B cell (primary cell): ENCODE measurements around the gene LPIN3. TPM values are rescaled to one million over a fixed set of nuclear protein-coding genes. Genes with fewer than 3 reads are reported as not detected.

ENCODE experiments used
- ATAC-seq: fragments of 200-7000 bp; cut with Tn5 transposase; one replicate; pipeline ENCODE4 v1.10.0; 2021; ENCODE audit warnings: low read depth, mild to moderate bottlenecking, moderate number of reproducible peaks, moderate library complexity
- CTCF ChIA-PET: fragments of 350-600 bp; sonication (Branson Sonifier 250); formaldehyde crosslinking; loops from one replicate; lab custom pipeline; 2021; ENCODE audit warnings: antibody characterized with exemption, inconsistent platforms; lab: Charles Lee
- POLR2A ChIA-PET: fragments of 350-600 bp; sonication (Branson Sonifier 250); formaldehyde crosslinking; loops from one replicate; lab custom pipeline; 2021; ENCODE audit warnings: antibody characterized with exemption; lab: Charles Lee
- DNase-seq: peaks from one replicate; pipeline ENCODE4 v3.0.0; 2013
- H2AFZ ChIP-seq: 2 replicates; pipeline ENCODE4 v1.6.1; 2012; ENCODE audit warnings: mild to moderate bottlenecking, low read depth, low read length; ENCODE audit not compliant: insufficient read depth, poor library complexity, severe bottlenecking
- H3K27ac ChIP-seq, 2 donors: 1 replicate in 1 of 2; 2 replicates in 1 of 2; pipeline ENCODE4 v1.5.1; 2012 to 2013; ENCODE audit warnings: low read length in 2 of 2, mild to moderate bottlenecking in 2 of 2, moderate library complexity in 1 of 2
- H3K27me3 ChIP-seq, 4 experiments: fragments of 200-600 bp in 1 of 4; sonication (generic) in 1 of 4; replicated peaks in 1 of 4; 1 replicate in 2 of 4; 2 replicates in 2 of 4; pipeline versions ENCODE4 v1.6.1 to v1.7.0; 2013 to 2016; ENCODE audit warnings: low read length in 3 of 4, mild to moderate bottlenecking in 2 of 4, mixed read lengths in 1 of 4, moderate library complexity in 1 of 4; ENCODE audit not compliant: insufficient read depth in 4 of 4, control insufficient read depth in 3 of 4; ENCODE audit errors: control extremely low read depth in 1 of 4
- H3K36me3 ChIP-seq, 2 experiments: replicated peaks in 1 of 2; 1 replicate in 1 of 2; 2 replicates in 1 of 2; pipeline versions ENCODE4 v1.6.1 to v1.7.1; 2013; ENCODE audit warnings: low read length in 1 of 2; ENCODE audit not compliant: insufficient read depth in 2 of 2, control insufficient read depth in 1 of 2; ENCODE audit errors: control extremely low read depth in 1 of 2, extremely low read depth in 1 of 2
- H3K4me1 ChIP-seq, 2 donors: fragments of 200-600 bp in 1 of 2; sonication (generic) in 1 of 2; 1 replicate in 1 of 2; 2 replicates in 1 of 2; pipeline versions ENCODE4 v1.5.1 to v1.6.1; 2013 to 2017; ENCODE audit warnings: low read length in 2 of 2; ENCODE audit not compliant: control insufficient read depth in 2 of 2, insufficient read depth in 2 of 2
- H3K4me2 ChIP-seq: replicated peaks from 2 replicates; pipeline ENCODE3; 2012; ENCODE audit warnings: mild to moderate bottlenecking, low read depth, low read length; ENCODE audit not compliant: poor library complexity, severe bottlenecking
- H3K4me3 ChIP-seq, 5 experiments: fragments of 200-600 bp in 1 of 5; sonication (generic) in 1 of 5; 1 replicate in 3 of 5; 2 replicates in 2 of 5; pipeline versions ENCODE4 v1.5.1 to v1.7.0; 2011 to 2016; ENCODE audit warnings: low read length in 4 of 5, mild to moderate bottlenecking in 4 of 5, low read depth in 2 of 5, control low read depth in 1 of 5, moderate library complexity in 1 of 5; ENCODE audit not compliant: insufficient read depth in 1 of 5; ENCODE audit errors: control extremely low read depth in 1 of 5, extremely low read depth in 1 of 5
- H3K79me2 ChIP-seq: fragments of 200-600 bp; sonication (generic); one replicate; pipeline ENCODE4 v1.6.0; 2016; ENCODE audit warnings: low read length; ENCODE audit not compliant: control insufficient read depth, insufficient read depth
- H3K9ac ChIP-seq: fragments of 200-600 bp; sonication (generic); 2 replicates; pipeline ENCODE4 v1.6.1; 2017; ENCODE audit warnings: mild to moderate bottlenecking, low read length, moderate library complexity
- H3K9me3 ChIP-seq, 3 donors: one replicate each; pipeline versions ENCODE4 v1.6.1 to v1.7.1; 2013; ENCODE audit warnings: low read length in 2 of 3; ENCODE audit not compliant: control insufficient read depth in 2 of 3, insufficient read depth in 1 of 3; ENCODE audit errors: control extremely low read depth in 1 of 3
- H4K20me1 ChIP-seq: 2 replicates; pipeline ENCODE4 v1.6.0; 2012; ENCODE audit warnings: mild to moderate bottlenecking, low read length; ENCODE audit not compliant: insufficient read depth, control insufficient read depth, poor library complexity, severe bottlenecking
- H3K27ac Mint-ChIP-seq: one replicate; pipeline ENCODE4 v1.8.0; 2021; ENCODE audit warnings: mixed read lengths
- H3K27me3 Mint-ChIP-seq: one replicate; pipeline ENCODE4 v1.8.0; 2021; ENCODE audit warnings: mixed read lengths
- H3K4me1 Mint-ChIP-seq: one replicate; pipeline ENCODE4 v1.8.0; 2021; ENCODE audit warnings: mixed read lengths
- H3K4me3 Mint-ChIP-seq: one replicate; pipeline ENCODE4 v1.8.0; 2021; ENCODE audit warnings: mixed read lengths
- H3K9me3 Mint-ChIP-seq: one replicate; pipeline ENCODE4 v1.8.0; 2022; ENCODE audit warnings: mixed read lengths; ENCODE audit not compliant: insufficient read depth
- EZH2 ChIP-seq: IDR thresholded peaks from 2 replicates; pipeline ENCODE4 v1.6.1; 2012; ENCODE audit warnings: borderline replicate concordance, low read depth, mild to moderate bottlenecking, moderate library complexity, low read length; ENCODE audit not compliant: insufficient read depth, poor library complexity, severe bottlenecking
- WGBS: methylation state at CpG from one replicate; pipeline ENCODE4 v1.1.5; 2013; ENCODE audit warnings: missing lambda C conversion rate; ENCODE audit not compliant: insufficient coverage; 5-methylcytosine and 5-hydroxymethylcytosine counted together
- intact Hi-C: fragments of 100-400 bp; cut with micrococcal nuclease; formaldehyde crosslinking; loops from one replicate; pipeline ENCODE4 v1.10.0; 2022
- polyA plus RNA-seq: library from polyadenylated mRNA; depleted of rRNA; stranded (reverse); fragments of >200 nt; gene quantifications from 2 replicates; pipeline ENCODE4 v1.2.3, GENCODE V29; 2012
- total RNA-seq, 2 donors: library from RNA; stranded (reverse); fragments of 120-200 nt in 1 of 2; gene quantifications; 1 replicate in 1 of 2; 2 replicates in 1 of 2; pipeline versions ENCODE4 v1.2.3 to v1.2.4, GENCODE V29; 2013 to 2022
- TF ChIP-seq, protein P1 (sequence below): fragments of 200-600 bp; IDR thresholded peaks from one replicate; pipeline ENCODE4 v1.8.0; 2022; ENCODE audit warnings: antibody characterized with exemption, mild to moderate bottlenecking

Gene LPIN3
- total and polyA plus RNA-seq, 2 donors (not counting 1 experiment from before 2014, with no cell fraction given) = 0.84 to 1.2 TPM

DNA sequence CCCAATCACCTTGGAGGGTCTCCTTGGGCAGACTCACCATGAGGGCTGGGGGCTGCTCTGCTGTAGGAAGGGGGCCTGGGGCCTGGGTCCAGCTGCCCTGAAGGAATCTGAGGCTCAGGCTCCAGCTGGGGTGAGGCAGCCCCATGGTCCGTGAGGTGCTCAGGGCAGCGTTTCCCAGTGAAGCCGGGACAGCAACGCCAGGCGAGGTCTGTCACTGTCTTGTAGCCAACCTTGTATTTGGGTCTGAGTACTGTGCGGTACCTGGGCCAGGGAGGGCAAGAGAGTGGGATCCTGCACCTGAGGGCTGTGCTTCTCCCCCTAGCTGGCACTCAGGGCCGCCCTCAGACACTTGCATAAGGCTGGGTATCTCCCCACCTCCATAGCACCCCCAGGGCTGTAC lies 23.0 kb downstream of the LPIN3 start:
- no peaks in the 10 kb centered on the region for H3K36me3 ChIP-seq
- DNase-seq = no peak
- intact Hi-C loops = no loop called here
- H3K4me3 Mint-ChIP-seq = no peak overlapping the region
- peaks cover 26% of the 10 kb centered on the region for H3K27me3 Mint-ChIP-seq
- no peak overlapping the region for H3K27ac Mint-ChIP-seq
- no peak for TF ChIP-seq EZH2
- TF ChIP-seq, protein P1, sequence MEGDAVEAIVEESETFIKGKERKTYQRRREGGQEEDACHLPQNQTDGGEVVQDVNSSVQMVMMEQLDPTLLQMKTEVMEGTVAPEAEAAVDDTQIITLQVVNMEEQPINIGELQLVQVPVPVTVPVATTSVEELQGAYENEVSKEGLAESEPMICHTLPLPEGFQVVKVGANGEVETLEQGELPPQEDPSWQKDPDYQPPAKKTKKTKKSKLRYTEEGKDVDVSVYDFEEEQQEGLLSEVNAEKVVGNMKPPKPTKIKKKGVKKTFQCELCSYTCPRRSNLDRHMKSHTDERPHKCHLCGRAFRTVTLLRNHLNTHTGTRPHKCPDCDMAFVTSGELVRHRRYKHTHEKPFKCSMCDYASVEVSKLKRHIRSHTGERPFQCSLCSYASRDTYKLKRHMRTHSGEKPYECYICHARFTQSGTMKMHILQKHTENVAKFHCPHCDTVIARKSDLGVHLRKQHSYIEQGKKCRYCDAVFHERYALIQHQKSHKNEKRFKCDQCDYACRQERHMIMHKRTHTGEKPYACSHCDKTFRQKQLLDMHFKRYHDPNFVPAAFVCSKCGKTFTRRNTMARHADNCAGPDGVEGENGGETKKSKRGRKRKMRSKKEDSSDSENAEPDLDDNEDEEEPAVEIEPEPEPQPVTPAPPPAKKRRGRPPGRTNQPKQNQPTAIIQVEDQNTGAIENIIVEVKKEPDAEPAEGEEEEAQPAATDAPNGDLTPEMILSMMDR = no peak
- no peaks in the 10 kb centered on the region for H3K9me3 ChIP-seq
- ChIA-PET CTCF (no interaction called here), POLR2A (no interaction called here)
- no peaks in the 10 kb centered on the region for H3K79me2 ChIP-seq
- no peak overlapping the region for H3K27ac ChIP-seq
- H3K4me1 ChIP-seq = no peaks in the 10 kb centered on the region
- 93% methylated on average over 6 of the region's 7 CpGs for WGBS
- H3K4me3 ChIP-seq = no peak overlapping the region
- H3K4me2 ChIP-seq = no peak overlapping the region
- no peaks in the 10 kb centered on the region for H4K20me1 ChIP-seq
- H3K9ac ChIP-seq = no peak overlapping the region
- no peak overlapping the region for H2AFZ ChIP-seq
- no peak for ATAC-seq
- peaks cover 6% of the 10 kb centered on the region for H3K4me1 Mint-ChIP-seq
- no peaks in the 10 kb centered on the region for H3K9me3 Mint-ChIP-seq
- H3K27me3 ChIP-seq = peaks cover 0 to 12% (median 7%) of the 10 kb centered on the region in 4 experiments

DNA sequence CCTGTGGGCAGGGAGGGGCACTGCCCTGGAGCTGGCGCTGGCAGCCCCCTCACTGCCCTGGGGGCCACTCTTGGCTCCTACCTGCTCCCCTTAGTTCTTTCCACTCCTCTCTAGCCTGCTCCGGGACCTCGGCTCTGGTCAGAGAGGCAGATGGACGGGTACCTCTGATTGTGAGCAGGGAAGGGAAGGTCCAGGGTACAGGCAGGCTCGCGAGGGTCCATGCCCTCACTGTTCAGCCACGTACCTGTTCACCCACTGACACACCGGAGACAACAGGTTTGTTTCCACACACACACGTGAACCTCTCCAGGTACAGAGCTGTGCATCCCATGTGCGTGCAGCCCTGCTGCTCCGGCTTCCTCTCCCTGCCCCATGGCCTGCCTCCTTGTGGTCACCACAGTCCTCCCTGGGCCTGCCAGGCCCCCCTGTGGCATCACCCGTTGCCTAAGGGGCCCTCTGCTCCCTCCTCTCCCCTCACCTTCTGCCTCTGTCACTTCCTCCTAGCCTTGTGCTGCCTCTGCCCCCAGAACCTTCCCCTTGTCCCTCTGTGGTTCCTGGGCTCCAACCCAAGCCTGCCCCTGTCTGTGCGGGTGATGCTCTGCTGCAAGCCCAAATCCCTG lies 23.7 kb downstream of the LPIN3 start:
- Mint-ChIP-seq H3K4me1 (peaks cover 6% of the 10 kb centered on the region), H3K9me3 (no peaks in the 10 kb centered on the region), H3K27ac (no peak overlapping the region), H3K4me3 (no peak overlapping the region), H3K27me3 (peaks cover 31% of the 10 kb centered on the region)
- Histone ChIP-seq H3K79me2 (no peaks in the 10 kb centered on the region), H3K27me3 (peaks cover 0 to 14% (median 9%) of the 10 kb centered on the region in 4 experiments), H3K4me2 (no peak overlapping the region), H3K27ac (no peak overlapping the region), H3K9me3 (no peaks in the 10 kb centered on the region), H3K36me3 (no peaks in the 10 kb centered on the region), H3K4me3 (no peak overlapping the region), H2AFZ (no peak overlapping the region), H4K20me1 (no peaks in the 10 kb centered on the region), H3K9ac (no peak overlapping the region), H3K4me1 (no peaks in the 10 kb centered on the region)
- POLR2A ChIA-PET = no interaction called here
- WGBS = 80% methylated on average over 13 of the region's 13 CpGs
- intact Hi-C loops = no loop called here
- no peak for TF ChIP-seq EZH2
- TF ChIP-seq, protein P1 = no peak
- CTCF ChIA-PET = no interaction called here
- DNase-seq (no peak), ATAC-seq (no peak)
